ENCODE measurements around the gene UPP1.

UPP1 gene

GRCh38 chr7:48058990-48059389 is 30.1 kb upstream of the UPP1 start:
- Histone ChIP-seq H3K27me3 (no peaks in the 10 kb centered on the region), H3K4me3 (ENCODE audit: low read depth in 1 of 2, low read length in 1 of 2) (no peak overlapping the region), H3K27ac (peak overlapping the region; percentile 7), H3K36me3 (no peaks in the 10 kb centered on the region), H3K4me1 (ENCODE audit: control insufficient read depth in 1 of 2, insufficient read depth in 1 of 2, low read depth in 1 of 2, low read length in 1 of 2) (peaks cover 8 to 9% of the 10 kb centered on the region in 2 experiments), H3K9me3 (no peaks in the 10 kb centered on the region)
- no peak for TF ChIP-seq CTCF (IDR thresholded peaks at IDR 0.05)

DNA sequence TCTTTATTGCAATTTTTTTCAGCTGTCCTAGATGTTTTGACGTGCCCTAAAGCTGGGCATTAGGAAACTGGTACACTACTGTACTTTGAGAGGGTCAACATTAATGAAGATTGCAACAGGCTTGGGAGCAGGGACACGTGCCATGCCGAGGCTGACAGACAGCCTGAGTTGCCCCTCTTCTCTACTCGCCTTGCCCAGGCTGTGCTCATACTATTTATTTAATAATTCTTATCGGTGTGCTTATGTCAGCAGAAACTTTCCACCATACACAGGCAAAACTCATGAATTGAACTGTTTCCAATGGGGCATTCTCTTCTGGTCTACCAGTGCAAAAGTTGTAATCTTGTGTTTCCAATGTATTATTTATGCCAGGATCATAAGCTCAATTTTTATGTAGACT is 29.4 kb upstream of the UPP1 start:
- TF ChIP-seq CTCF (IDR thresholded peaks at IDR 0.05), result no peak
- H3K4me1 ChIP-seq (ENCODE audit: control insufficient read depth in 1 of 2, insufficient read depth in 1 of 2, low read depth in 1 of 2, low read length in 1 of 2), result peaks cover 8 to 9% of the 10 kb centered on the region in 2 experiments

DNA sequence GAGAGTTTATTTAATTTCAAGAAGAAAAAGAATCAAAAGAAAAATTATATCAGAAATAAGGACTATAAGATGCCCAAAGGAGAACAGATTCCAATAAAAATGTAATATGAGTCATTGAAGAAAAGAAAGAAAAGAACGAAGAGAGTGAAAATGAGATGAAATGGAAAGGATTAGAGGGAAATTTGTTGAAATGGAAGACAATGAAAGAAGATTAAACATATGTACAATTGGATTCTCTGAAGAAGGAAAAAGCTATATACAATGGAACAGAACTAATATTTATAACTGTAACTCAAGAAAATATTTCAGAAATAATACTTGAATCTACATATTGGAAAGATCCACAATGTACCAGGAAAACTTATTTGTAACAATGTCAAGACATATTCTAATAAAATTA is 25.1 kb upstream of the UPP1 start:
- H3K36me3 ChIP-seq, result no peaks in the 10 kb centered on the region
- no peak for TF ChIP-seq CTCF (IDR thresholded peaks at IDR 0.05)
- no peaks in the 10 kb centered on the region for H3K9me3 ChIP-seq
- no peaks in the 10 kb centered on the region for H3K27me3 ChIP-seq
- peaks cover 4% of the 10 kb centered on the region in 2 experiments for H3K4me1 ChIP-seq (ENCODE audit: control insufficient read depth in 1 of 2, insufficient read depth in 1 of 2, low read depth in 1 of 2, low read length in 1 of 2)
- H3K4me3 ChIP-seq (ENCODE audit: low read depth in 1 of 2, low read length in 1 of 2), result no peak overlapping the region
- no peak overlapping the region for H3K27ac ChIP-seq

More for the DNA sequence above, 29.4 kb upstream of the UPP1 start:
- Histone ChIP-seq H3K4me3 (ENCODE audit: low read depth in 1 of 2, low read length in 1 of 2) (no peak overlapping the region), H3K36me3 (no peaks in the 10 kb centered on the region), H3K27me3 (no peaks in the 10 kb centered on the region), H3K27ac (no peak overlapping the region), H3K9me3 (no peaks in the 10 kb centered on the region)

DNA sequence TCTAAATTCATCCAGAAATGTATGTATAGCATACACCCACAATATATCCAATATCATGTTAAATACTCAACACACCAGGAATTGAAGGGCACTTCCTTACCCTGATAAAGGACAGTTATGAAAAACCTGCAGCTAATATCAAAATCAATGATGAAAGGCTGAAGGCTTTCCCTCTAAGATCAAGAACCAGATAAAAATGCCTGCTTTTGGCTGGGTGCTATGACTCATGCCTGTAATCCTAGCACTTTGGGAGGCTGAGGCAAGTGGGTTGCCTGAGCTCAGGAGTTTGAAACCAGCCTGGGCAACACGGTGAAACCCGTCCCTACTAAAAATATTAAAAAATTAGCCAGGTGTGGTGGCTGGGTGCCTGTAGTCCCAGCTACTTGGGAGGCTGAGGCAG is 21.6 kb upstream of the UPP1 start:
- TF ChIP-seq CTCF (IDR thresholded peaks at IDR 0.05), result no peak
- no peaks in the 10 kb centered on the region for H3K9me3 ChIP-seq

DNA sequence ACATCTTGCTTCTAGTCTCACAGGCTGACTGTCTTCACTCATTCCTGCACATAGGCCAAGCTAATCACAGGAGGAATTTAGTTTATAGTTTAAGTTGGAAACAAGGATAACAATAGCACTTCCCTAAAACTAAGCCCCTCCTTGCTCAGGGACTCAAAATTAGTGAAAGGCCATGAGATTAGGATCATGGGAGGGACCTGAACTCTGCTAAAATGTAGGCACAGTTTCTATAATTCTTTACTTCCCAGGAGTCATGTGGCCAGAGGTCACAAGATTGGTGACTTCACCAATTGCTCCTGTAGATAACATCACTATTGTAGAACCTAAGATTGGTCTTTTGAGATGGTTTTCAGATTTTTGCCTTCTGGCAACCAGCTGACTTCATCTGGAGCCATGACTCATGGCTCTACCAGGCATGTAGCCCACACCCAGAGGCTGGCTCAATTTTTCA is 14.8 kb upstream of the UPP1 start:
- Histone ChIP-seq H3K27me3 (no peaks in the 10 kb centered on the region), H3K4me1 (ENCODE audit: control insufficient read depth in 1 of 2, insufficient read depth in 1 of 2, low read depth in 1 of 2, low read length in 1 of 2) (no peaks in the 10 kb centered on the region), H3K9me3 (no peaks in the 10 kb centered on the region), H3K27ac (no peak overlapping the region), H3K36me3 (no peaks in the 10 kb centered on the region), H3K4me3 (ENCODE audit: low read depth in 1 of 2, low read length in 1 of 2) (no peak overlapping the region)
- no peak for TF ChIP-seq CTCF (IDR thresholded peaks at IDR 0.05)

More for the DNA sequence above, 21.6 kb upstream of the UPP1 start:
- Histone ChIP-seq H3K27ac (no peak overlapping the region), H3K4me3 (ENCODE audit: low read depth in 1 of 2, low read length in 1 of 2) (no peak overlapping the region), H3K36me3 (no peaks in the 10 kb centered on the region), H3K27me3 (no peaks in the 10 kb centered on the region), H3K4me1 (ENCODE audit: control insufficient read depth in 1 of 2, insufficient read depth in 1 of 2, low read depth in 1 of 2, low read length in 1 of 2) (no peaks in the 10 kb centered on the region)

DNA sequence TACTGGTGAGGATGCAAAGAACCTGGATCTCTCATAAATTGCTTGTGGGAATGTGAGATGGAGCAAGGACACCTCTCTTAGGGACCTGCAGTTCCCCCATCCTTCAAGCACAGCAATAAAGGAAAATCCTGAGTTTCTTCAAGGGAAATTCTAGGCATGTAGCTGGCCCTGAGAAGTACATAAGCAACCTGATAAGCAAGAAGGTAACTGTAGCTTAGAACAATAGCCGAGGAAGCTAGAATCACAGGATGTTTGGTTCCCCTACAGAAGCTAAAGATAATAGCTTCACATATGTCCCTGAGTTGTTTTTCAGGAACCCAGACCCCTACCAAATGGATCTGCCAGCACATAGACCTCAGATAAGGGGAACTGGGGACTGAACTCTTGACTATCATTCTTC is 11.6 kb upstream of the UPP1 start:
- H3K36me3 ChIP-seq, result no peaks in the 10 kb centered on the region
- no peaks in the 10 kb centered on the region for H3K27me3 ChIP-seq
- no peak for TF ChIP-seq CTCF (IDR thresholded peaks at IDR 0.05)
- H3K9me3 ChIP-seq, result no peaks in the 10 kb centered on the region
- no peak overlapping the region for H3K27ac ChIP-seq
- H3K4me1 ChIP-seq (ENCODE audit: control insufficient read depth in 1 of 2, insufficient read depth in 1 of 2, low read depth in 1 of 2, low read length in 1 of 2), result no peaks in the 10 kb centered on the region
- H3K4me3 ChIP-seq (ENCODE audit: low read depth in 1 of 2, low read length in 1 of 2), result no peak overlapping the region

Measured in neutrophil (primary cell).